GM10266 (cell line): Measurements from ENCODE around the gene WDR53.
"Not testable (repeated sequence)": the region's sequence is repeated elsewhere in the genome, so short reads cannot be mapped to it uniquely, and the experiment has no call there.

Source experiments
- DNase-seq: peaks from one replicate; pipeline ENCODE4 v3.0.0; 2012; ENCODE audit errors: extremely low spot score
- CTCF ChIP-seq: IDR thresholded peaks from 2 replicates; pipeline ENCODE4 v1.5.1; 2012; ENCODE audit warnings: mild to moderate bottlenecking, low read depth; ENCODE audit not compliant: control insufficient read depth, insufficient read depth; ENCODE audit errors: missing control alignments

Gene WDR53

GRCh38 chr3:196557236-196557635, 11.1 kb downstream of the WDR53 start:
- DNase-seq: no peak
- TF ChIP-seq CTCF: no peak

DNA sequence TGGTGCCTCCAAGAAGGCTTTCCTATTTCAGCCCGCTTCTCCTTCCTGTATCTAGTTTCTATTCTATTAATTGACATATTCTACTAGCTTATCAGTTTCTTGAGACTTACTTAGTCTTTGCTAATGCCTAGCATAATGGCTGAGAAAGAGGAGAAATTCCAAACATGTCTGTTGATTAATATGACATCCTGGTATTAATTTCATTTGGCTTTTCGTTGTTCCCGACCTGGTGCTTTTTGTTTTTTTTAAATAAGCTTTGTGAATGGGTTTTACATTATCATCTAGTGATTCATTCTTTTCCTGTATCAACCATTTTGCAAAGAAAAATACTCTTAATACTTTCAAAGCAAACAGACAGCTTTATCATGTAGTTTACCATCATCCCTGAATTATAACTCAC, 13.1 kb downstream of the WDR53 start:
- no peak for TF ChIP-seq CTCF
- DNase-seq: no peak

DNA sequence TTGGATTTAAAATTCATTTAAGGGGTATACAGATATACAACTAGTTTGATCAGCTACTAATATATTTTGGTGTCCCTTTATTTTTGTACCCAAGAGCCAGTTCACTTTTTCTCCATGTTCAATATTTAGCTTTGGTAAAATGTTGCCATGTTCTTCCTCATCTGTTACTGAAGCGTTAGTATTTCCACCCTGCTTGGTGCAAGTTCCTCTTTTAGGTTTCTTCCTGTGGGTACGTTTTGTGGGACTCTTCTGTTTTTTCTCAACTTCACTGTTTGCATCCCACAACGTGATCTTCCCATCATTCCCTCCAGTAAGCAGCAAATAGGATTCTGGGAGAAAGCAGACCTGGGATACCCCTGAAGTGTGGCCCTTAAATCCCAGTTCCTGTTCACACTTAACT, 14.1 kb downstream of the WDR53 start:
- DNase-seq: no peak
- no peak for TF ChIP-seq CTCF

GRCh38 chr3:196553551-196553950, 14.8 kb downstream of the WDR53 start:
- no peak for DNase-seq
- no peak for TF ChIP-seq CTCF

GRCh38 chr3:196552253-196552652, 16.1 kb downstream of the WDR53 start:
- no peak for DNase-seq
- TF ChIP-seq CTCF: no peak

DNA sequence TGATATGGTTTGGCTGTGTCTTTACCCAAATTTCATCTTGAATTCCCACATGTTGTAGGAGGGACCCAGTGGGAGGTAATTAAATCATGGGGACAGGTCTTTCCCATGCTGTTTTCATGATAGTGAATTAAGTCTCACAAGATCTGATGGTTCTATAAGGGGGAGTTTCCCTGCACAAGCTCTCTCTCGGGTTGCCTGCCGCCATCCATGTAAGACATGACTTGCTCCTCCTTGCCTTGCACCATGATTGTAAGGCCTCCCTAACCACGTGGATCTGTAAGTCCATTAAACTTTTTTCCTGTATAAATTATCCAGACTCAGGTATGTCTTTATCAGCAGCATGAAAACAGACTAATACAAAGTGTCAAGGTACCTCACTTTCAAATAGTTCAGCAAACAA, 18.2 kb downstream of the WDR53 start:
- not testable (repeated sequence) for DNase-seq

GRCh38 chr3:196549312-196549711, 19.0 kb downstream of the WDR53 start:
- DNase-seq: not testable (repeated sequence)

DNA sequence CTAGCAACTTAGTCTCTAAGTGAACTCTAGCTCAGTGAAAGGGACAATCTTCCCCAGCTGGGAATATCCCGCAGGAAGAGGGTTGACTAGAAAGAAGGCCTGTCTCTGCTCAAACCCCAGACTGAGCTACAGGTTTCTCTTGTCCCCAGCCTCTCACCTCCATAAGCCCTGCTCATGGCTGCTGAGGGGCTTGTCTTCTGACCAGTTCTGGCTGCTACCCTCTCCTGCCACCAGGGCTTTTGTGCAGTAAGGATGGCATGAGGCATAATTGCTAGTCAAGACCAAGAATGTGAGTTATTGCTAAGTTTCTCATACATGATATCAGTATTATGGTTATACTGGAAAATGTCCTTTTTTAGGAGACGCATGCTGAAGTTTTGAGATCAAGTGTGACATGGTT, 21.3 kb downstream of the WDR53 start:
- no peak for DNase-seq

More for the DNA sequence above, 21.3 kb downstream of the WDR53 start:
- no peak for TF ChIP-seq CTCF
